DOHH2 (cell line): ENCODE measurements around the gene TEDDM1.

ENCODE experiments used
- H3F3A ChIP-seq: fragments of 200-600 bp; sonication (generic), shearing (Covaris generic); 2 replicates; pipeline ENCODE4 v1.6.0; 2016; ENCODE audit warnings: antibody characterized with exemption, mild to moderate bottlenecking; ENCODE audit not compliant: control insufficient read depth, insufficient read depth
- H3K27ac ChIP-seq: fragments of 200-600 bp; sonication (generic); 2 replicates; pipeline ENCODE4 v1.5.1; 2014; ENCODE audit warnings: low read depth, mild to moderate bottlenecking, low read length, moderate library complexity
- H3K27me3 ChIP-seq: fragments of 200-600 bp; sonication (generic); 2 replicates; pipeline ENCODE4 v1.6.1; 2014; ENCODE audit warnings: mild to moderate bottlenecking, low read length, mixed read lengths; ENCODE audit not compliant: control insufficient read depth
- H3K36me3 ChIP-seq: fragments of 200-600 bp; sonication (generic); 2 replicates; pipeline ENCODE4 v1.6.1; 2014; ENCODE audit warnings: mild to moderate bottlenecking, low read length, moderate library complexity, mixed read lengths; ENCODE audit not compliant: control insufficient read depth
- H3K4me1 ChIP-seq: fragments of 200-600 bp; sonication (generic); 2 replicates; pipeline ENCODE4 v1.6.1; 2014; ENCODE audit warnings: mild to moderate bottlenecking, low read length, mixed read lengths; ENCODE audit not compliant: control insufficient read depth
- H3K4me2 ChIP-seq: fragments of 200-600 bp; sonication (generic); 2 replicates; pipeline ENCODE4 v1.6.0; 2014; ENCODE audit warnings: mild to moderate bottlenecking, low read length, moderate library complexity
- H3K4me3 ChIP-seq: fragments of 200-600 bp; sonication (generic); 2 replicates; pipeline ENCODE4 v1.5.1; 2014; ENCODE audit warnings: mild to moderate bottlenecking, low read length, mixed read lengths
- H3K79me2 ChIP-seq: fragments of 200-600 bp; sonication (generic); 2 replicates; pipeline ENCODE4 v1.6.1; 2014; ENCODE audit warnings: mild to moderate bottlenecking, low read length, mixed read lengths; ENCODE audit not compliant: control insufficient read depth
- H3K9me2 ChIP-seq: fragments of 200-600 bp; sonication (generic); replicated peaks from 2 replicates; pipeline ENCODE4 v1.6.1; 2014; ENCODE audit warnings: mild to moderate bottlenecking, low read length, mixed read lengths; ENCODE audit not compliant: control insufficient read depth
- H3K9me3 ChIP-seq: fragments of 200-600 bp; sonication (generic); 2 replicates; pipeline ENCODE4 v1.6.1; 2014; ENCODE audit warnings: antibody characterized with exemption, low read length, mixed read lengths; ENCODE audit not compliant: control insufficient read depth, insufficient read depth
- H4K20me1 ChIP-seq: fragments of 200-600 bp; sonication (generic); 2 replicates; pipeline ENCODE4 v1.6.0; 2014; ENCODE audit warnings: low read depth, mild to moderate bottlenecking, antibody characterized with exemption, low read length, moderate library complexity; ENCODE audit not compliant: control insufficient read depth, insufficient read depth
- EZH2phosphoT487 ChIP-seq: fragments of 200-600 bp; sonication (generic); IDR thresholded peaks from 2 replicates; pipeline ENCODE4 v1.6.1; 2017; ENCODE audit warnings: borderline replicate concordance, mild to moderate bottlenecking, antibody characterized with exemption, low read length, moderate library complexity, mixed read lengths
- TF ChIP-seq, protein P1 (sequence below): fragments of 200-600 bp; sonication (generic); IDR thresholded peaks from one replicate; pipeline ENCODE4 v1.5.1; 2014; ENCODE audit warnings: antibody characterized with exemption, mild to moderate bottlenecking, low read depth, low read length; ENCODE audit not compliant: poor library complexity, severe bottlenecking

TEDDM1 gene

DNA sequence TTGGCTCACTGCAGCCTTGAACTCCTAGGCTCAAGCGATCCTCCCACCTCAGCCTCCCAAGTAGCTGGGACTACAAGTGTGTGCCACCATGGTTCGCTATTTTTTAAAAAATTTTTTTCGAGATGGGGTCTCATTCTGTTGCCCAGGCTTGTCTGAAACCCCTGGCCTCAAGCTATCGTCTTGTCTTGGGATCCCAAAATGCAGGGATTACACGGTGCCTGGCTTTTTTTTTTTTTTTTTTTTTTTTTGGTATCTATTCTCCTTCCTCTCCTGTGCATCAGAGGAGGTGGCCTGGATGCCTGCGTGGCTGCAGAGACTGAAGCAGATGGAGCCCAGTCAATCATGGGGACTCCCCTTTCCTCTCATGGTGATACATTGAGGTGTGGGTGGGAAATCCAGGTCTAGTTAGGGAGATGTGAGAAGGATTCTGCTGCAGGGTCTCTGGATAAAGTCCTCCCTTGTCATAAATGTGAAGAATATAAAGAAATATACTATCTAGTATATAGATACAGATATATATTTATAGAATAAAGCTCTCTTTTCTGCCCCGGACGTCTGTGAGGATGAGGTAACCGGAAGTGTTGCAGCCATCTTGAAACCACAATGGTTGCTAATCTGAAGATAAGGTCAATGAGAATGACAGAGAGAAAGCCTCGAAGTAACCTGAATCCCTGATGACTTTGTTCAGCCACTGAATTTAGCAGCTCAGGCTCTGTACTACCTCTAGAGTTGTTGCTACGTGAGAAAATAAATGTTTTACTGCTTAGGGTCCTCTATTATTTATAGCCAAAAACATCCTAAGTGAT is 30.0 kb upstream of the TEDDM1 start:
- Histone ChIP-seq H3K4me2 (peak overlapping the region; percentile 30; the same call in 1 of the 2 replicates), H3K4me1 (peaks cover 7% of the 10 kb centered on the region), H3K27ac (no peak overlapping the region), H3K4me3 (no peak overlapping the region), H3K79me2 (no peaks in the 10 kb centered on the region), H3K27me3 (peaks cover 3% of the 10 kb centered on the region; the same call in 1 of the 2 replicates), H4K20me1 (no peaks in the 10 kb centered on the region), H3F3A (no peaks in the 10 kb centered on the region), H3K9me2 (no peaks in the 10 kb centered on the region), H3K36me3 (no peaks in the 10 kb centered on the region), H3K9me3 (no peaks in the 10 kb centered on the region)
- TF ChIP-seq EZH2phosphoT487: no peak
- TF ChIP-seq, protein P1, sequence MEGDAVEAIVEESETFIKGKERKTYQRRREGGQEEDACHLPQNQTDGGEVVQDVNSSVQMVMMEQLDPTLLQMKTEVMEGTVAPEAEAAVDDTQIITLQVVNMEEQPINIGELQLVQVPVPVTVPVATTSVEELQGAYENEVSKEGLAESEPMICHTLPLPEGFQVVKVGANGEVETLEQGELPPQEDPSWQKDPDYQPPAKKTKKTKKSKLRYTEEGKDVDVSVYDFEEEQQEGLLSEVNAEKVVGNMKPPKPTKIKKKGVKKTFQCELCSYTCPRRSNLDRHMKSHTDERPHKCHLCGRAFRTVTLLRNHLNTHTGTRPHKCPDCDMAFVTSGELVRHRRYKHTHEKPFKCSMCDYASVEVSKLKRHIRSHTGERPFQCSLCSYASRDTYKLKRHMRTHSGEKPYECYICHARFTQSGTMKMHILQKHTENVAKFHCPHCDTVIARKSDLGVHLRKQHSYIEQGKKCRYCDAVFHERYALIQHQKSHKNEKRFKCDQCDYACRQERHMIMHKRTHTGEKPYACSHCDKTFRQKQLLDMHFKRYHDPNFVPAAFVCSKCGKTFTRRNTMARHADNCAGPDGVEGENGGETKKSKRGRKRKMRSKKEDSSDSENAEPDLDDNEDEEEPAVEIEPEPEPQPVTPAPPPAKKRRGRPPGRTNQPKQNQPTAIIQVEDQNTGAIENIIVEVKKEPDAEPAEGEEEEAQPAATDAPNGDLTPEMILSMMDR: no peak

GRCh38 chr1:182428043-182428442 is 27.6 kb upstream of the TEDDM1 start:
- TF ChIP-seq, protein P1: no peak
- TF ChIP-seq EZH2phosphoT487: no peak
- Histone ChIP-seq H3K79me2 (no peaks in the 10 kb centered on the region), H3K36me3 (no peaks in the 10 kb centered on the region), H3K4me1 (peaks cover 7% of the 10 kb centered on the region), H3F3A (no peaks in the 10 kb centered on the region), H4K20me1 (no peaks in the 10 kb centered on the region), H3K4me2 (no peak overlapping the region), H3K4me3 (no peak overlapping the region), H3K9me2 (no peaks in the 10 kb centered on the region), H3K27ac (no peak overlapping the region), H3K27me3 (peaks cover 3% of the 10 kb centered on the region; the same call in 1 of the 2 replicates), H3K9me3 (no peaks in the 10 kb centered on the region)

DNA sequence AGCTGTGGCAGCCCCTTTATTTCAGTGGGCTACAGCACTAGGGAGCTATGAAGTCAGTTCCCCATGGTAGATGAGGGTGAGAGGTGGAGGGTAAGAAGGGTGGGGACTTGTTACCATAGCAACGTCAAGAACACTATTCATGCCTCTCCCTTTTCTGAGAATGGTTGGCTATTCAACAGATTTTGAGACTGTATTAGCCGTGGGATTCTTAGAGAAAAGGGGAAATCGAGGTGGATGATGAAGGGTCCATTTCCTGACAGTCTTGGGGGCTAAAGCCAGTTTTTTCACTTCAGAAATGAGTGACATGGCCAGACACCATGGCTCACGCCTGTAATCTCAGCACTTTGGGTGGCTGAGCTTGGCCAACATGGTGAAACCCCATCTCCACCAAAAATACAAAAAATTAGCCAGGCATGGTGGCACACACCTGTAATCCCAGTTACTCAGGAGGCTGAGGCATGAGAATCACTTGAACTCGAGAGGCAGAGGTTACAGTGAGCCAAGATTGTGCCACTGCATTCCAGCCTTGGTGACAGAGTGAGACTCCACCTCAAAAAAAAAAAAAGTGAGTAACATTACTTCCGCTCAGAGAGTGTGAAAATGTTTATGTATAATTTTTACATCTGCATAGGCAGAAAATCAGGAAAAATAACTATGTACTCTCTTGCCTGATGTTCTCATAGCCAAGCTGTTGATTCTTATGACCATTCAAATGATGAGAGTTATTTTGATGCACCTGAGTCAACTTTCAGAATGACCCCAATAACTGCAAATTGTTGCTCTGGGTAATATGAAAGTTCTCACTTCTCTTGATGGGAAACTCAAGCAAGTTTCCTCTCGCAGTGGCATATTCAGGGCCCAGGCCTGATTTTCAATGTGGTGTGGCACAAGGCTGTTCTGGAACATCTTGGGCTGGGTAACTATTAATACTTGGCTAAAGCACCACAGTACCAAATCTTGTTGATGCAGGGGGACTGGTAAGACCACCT is 26.3 kb upstream of the TEDDM1 start:
- Histone ChIP-seq H3K9me3 (no peaks in the 10 kb centered on the region), H3K36me3 (no peaks in the 10 kb centered on the region), H4K20me1 (no peaks in the 10 kb centered on the region), H3K27ac (no peak overlapping the region), H3K4me1 (peaks cover 7% of the 10 kb centered on the region), H3F3A (no peaks in the 10 kb centered on the region), H3K4me2 (no peak overlapping the region), H3K27me3 (peaks cover 3% of the 10 kb centered on the region; the same call in 1 of the 2 replicates), H3K79me2 (no peaks in the 10 kb centered on the region), H3K4me3 (no peak overlapping the region), H3K9me2 (no peaks in the 10 kb centered on the region)
- TF ChIP-seq EZH2phosphoT487: no peak
- TF ChIP-seq, protein P1: no peak
